NCI-H2171 treated with DMSO at 0.1 percent for 48 hours (cell line): Measurements from ENCODE around the gene RETREG2.

Experiments used
- DNase-seq: peaks from one replicate; lab custom pipeline; 2025; lab: John Stamatoyannopoulos, UW

Gene RETREG2

DNA sequence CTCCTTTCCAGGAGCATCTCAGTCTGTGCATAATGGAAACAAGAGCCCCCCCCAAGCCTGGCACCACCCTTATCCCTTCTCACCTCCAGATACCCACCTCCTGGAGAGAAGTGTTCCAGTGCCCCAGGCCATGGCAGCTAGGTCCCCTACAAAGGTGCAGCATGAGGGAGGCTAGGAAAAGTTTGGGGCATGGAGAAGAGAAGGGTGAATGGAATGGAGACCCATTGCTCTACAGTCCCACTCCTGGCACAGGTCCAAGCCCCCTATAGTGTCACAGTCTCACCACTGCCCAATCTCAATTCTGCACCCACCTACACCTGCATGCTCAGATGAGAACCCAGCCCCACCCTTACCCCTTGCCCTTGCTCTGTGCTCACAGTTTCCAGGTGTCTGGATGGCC is 9.1 kb upstream of the RETREG2 start:
- no peak for DNase-seq

GRCh38 chr2:219169930-219170654 is 8.0 kb upstream of the RETREG2 start, which contains the start of gene SLC23A3:
Gene SLC23A3 (minus strand): TSS chr2:219170029. CDS start chr2:219169984, 45 bp downstream.
- no peak for DNase-seq

DNA sequence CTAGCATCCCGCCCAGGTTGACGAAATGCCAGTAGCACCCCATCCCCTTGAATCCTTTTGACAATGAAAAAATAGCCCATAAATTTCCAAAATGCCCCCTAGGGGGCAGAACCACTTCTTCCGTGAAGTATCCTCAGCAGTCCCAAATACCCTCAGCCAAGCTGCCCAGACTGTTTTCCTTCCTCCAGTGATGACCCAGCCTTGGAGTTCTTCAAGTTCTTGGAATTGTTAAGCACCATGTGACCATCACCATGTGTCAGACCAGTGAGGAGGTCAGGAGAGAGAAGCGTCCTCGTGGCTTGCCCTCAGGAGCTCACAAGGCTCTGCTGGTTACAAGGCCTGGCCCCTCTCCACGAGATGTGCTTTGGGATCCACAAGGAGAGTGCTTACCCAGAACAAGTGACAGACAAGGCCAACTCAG is 6.8 kb upstream of the RETREG2 start:
- DNase-seq = peak; percentile 11

DNA sequence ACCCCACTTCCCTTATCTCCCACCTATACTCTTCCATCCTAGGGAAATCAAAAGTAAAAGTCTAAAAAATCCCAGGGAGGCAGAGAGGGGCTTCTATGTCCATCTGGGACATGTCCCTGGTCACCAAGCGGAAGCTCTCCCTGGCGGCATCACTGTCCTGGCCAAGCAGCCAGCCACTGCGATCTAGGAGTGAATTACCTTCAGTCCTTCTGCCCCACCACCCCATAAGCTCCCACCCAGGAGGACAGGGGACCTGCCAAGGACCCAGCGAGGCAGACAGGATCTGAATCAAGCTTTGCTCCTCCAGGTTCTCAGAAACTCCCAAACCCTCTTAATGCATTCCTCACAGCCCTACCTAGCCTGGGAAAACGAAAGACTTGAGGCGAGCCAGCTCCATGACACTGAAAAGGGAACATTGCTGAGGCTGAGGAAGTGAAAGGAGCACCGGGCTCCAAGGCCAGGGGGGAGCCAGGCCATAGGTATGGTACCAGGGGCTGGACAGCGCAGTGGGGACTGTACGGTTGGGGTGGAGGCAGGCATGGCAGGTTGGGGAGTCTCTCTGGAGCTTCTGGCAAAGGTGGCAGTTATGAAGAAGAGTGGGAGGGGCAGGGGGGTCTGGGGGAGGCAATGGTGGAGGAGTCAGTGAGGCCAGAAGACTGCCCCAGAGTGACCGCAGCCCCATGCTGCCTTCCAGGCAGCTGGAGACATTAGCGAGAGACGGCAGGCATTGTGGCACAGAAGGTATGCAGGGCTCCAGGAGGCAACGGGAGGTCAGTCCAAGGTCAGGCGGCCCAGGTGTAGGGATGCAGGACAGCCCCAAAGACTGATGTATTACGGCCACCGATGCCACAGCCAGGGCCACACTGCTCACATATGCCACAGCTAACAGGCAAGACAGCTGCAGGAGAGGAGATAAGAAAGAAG is 5.6 kb upstream of the RETREG2 start:
- no peak for DNase-seq

DNA sequence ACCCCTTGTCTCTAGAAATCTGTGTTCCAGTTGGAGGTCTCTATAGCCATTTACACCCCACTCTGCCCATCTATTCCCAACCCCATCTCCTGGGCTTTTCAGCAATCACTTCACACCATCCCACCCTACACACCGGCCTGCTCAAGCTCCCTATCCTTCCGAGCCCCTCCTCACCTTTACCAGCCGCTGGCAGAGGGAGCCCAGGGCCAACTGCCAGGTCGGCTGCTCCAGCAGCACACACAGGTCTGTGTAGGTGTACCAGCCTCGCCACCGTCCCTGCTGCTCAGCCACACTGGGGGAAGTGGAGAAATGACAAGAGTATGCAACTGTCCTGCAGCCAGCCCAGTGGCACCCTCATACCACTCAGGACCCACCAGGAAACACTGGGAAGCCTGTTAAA is 4.9 kb upstream of the RETREG2 start:
- no peak for DNase-seq

DNA sequence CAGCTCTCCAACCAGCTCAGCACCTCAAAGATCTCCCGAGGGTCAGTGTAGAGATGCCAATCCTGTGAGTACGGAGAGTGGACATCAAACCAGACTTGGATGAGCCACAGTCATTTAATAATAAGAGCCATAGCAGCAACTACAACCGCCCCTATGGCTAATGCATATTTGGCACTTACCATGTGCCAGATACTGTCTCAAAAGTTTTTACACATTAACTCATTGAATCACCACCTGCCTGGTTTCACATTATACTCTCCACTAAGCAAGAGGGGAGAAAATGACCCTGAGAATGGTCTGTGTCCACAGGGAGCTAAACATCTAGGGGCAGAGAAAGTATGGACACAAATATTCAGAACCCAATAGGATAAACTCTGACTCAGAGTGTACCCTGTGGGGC is 3.9 kb upstream of the RETREG2 start:
- DNase-seq = no peak

GRCh38 chr2:219174801-219175200 is 3.3 kb upstream of the RETREG2 start:
- DNase-seq = no peak

DNA sequence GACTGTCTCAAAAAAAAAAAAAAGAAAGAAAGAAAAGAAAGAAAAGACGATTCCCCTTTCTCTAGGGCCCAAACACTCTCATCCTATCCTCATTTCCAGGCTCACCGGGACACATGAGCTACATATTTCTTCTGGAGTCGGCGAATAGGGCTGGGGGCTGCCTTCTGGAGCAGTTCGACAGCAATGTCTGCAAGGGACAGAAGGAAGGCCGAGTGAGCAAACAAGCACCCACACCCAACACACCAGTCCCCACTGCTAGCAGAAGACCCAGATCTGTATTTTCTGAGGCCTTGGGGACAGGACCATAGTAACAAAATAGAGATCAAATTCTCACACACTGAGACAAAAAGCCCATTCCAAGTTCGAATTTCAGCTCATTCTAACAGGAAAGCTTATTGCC is 2.6 kb upstream of the RETREG2 start:
- DNase-seq = no peak

DNA sequence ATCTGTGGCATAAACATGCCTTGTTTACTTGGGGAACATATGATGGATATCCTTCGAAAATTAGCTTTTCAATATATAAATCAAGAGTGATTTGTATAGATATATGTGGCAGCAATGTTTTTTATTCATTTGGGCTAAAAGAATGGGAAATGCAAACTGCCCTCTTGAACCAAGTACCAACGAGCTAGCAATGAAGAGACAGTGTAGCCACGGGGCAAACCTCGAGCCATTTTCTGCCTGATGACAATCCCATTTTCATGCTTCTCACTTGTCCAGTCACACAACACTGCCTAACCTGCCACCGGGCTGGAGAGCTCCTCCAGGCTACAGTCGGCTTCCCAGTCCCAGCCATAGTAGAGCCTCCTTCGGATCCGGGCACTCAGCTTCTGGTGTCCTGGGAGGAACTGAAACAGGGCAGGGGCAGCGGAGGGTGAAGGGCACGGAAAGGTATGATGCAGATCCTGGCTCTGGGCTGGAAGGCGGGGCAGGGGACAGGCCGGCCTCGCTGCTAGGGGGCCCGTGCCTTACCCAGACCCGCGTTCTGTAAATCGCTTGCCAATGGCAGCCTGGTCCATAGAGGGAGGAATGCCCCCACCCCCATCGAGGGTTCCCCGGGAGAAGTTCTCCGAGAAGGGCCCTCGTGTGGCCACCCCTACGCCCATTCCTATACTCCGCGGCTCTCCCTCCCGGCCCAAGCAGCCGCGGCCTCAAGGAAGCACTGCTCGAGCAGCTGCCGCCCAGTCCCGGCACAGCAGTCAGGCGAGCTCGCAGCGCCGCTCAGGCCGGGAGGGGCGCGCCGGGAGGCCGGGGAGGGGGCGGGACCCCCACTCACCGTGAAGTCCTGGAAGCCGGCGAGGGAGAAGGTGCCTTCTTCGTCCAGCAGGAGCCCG is 1.9 kb upstream of the RETREG2 start:
- peak; percentile 38 for DNase-seq

GRCh38 chr2:219176818-219177551 is 1.1 kb upstream of the RETREG2 start, which contains the start of gene CNPPD1:
Gene CNPPD1 (minus strand): TSS chr2:219176925. CDS start chr2:219176828, 97 bp downstream.
- DNase-seq = peak; percentile 76

GRCh38 chr2:219178377-219179175 is 501 bp downstream of the RETREG2 start:
- peak; percentile 46 for DNase-seq

DNA sequence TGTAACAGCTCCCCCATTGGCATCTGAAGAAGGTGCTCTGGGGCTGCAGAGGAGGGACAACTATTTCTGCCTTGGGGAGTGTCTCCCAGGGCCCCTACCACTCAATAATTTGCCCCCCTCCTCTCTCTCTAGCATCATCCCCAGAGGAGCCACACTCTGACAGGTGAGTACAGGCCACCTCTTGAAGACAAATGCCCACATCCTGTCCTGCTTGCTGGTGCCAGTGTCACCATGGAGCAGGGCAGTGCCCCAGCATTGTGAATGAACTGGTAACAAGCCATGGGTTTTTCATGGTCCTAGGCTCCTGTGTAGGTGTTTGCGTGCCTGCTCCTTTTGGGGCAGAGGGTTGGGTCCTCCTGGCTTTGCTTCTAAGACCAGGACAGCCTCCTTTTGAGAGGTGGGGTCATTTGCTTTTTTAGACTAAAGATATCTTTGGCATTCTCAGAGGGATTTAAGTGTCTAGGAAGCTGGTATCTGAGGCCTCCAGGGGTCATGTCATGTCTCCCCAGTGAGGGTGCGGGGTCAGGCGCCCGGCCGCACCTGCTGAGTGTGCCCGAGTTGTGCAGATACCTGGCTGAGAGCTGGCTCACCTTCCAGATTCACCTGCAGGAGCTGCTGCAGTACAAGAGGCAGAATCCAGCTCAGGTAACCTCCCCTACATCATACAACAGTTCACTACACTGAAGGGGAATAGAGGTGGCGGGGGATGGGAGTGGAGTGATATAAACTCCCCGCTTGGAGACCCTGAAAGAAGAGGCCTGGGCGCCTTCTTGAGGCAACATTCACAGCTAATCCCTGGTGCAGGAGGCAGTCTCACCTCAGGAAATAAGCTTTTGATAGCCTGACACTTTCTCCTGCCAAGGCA is 1.8 kb downstream of the RETREG2 start:
- no peak for DNase-seq

- no peak for DNase-seq
Measured at GRCh38 chr2:219180961-219181360, 2.9 kb downstream of the RETREG2 start.

GRCh38 chr2:219181531-219181930 is 3.5 kb downstream of the RETREG2 start:
- no peak for DNase-seq

DNA sequence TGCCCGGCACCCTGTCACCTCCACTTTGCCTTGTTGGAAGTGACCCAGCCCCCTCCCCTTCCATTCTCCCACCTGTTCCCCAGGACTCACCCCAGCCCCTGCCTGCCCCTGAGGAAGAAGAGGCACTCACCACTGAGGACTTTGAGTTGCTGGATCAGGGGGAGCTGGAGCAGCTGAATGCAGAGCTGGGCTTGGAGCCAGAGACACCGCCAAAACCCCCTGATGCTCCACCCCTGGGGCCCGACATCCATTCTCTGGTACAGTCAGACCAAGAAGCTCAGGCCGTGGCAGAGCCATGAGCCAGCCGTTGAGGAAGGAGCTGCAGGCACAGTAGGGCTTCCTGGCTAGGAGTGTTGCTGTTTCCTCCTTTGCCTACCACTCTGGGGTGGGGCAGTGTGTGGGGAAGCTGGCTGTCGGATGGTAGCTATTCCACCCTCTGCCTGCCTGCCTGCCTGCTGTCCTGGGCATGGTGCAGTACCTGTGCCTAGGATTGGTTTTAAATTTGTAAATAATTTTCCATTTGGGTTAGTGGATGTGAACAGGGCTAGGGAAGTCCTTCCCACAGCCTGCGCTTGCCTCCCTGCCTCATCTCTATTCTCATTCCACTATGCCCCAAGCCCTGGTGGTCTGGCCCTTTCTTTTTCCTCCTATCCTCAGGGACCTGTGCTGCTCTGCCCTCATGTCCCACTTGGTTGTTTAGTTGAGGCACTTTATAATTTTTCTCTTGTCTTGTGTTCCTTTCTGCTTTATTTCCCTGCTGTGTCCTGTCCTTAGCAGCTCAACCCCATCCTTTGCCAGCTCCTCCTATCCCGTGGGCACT is 4.5 kb downstream of the RETREG2 start:
- DNase-seq = no peak

DNA sequence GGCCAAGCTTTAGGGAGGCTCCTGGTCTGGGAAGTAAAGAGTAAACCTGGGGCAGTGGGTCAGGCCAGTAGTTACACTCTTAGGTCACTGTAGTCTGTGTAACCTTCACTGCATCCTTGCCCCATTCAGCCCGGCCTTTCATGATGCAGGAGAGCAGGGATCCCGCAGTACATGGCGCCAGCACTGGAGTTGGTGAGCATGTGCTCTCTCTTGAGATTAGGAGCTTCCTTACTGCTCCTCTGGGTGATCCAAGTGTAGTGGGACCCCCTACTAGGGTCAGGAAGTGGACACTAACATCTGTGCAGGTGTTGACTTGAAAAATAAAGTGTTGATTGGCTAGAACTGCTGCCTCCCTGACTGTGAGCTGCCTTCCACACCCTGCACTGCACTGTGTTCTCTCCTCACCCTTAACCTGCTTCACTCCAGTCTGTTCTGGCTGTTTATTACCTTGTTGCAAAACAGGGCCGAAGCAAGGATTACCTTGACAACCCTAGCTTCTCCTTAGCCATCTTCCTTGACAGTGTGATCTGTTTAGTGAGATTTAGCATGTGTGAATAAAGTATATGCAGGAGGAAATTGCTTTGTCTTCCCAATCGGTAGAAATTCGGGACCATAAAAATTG is 5.2 kb downstream of the RETREG2 start:
- no peak for DNase-seq

- DNase-seq = peak; percentile 95
Measured at GRCh38 chr2:219184121-219184520, 6.0 kb downstream of the RETREG2 start.
